Hepatocyte (in vitro differentiated cells): ENCODE data around the gene METTL18. TPM values are rescaled to one million over a fixed set of nuclear protein-coding genes. Genes with fewer than 3 reads are reported as not detected.

Experiments used
- DNase-seq: peaks from one replicate; pipeline ENCODE4 v3.0.0-alpha.2; 2016; ENCODE audit warnings: low spot score
- H2AFZ ChIP-seq: fragments of 200-600 bp; sonication (generic); 2 replicates; pipeline ENCODE4 v1.6.0; 2016; ENCODE audit warnings: antibody characterized with exemption, mild to moderate bottlenecking
- H3K27ac ChIP-seq: fragments of 200-600 bp; sonication (generic); 2 replicates; pipeline ENCODE4 v1.5.1; 2016; ENCODE audit warnings: mild to moderate bottlenecking
- H3K27me3 ChIP-seq: fragments of 200-600 bp; sonication (generic); 2 replicates; pipeline ENCODE4 v1.6.1; 2016
- H3K36me3 ChIP-seq: fragments of 200-600 bp; sonication (generic); replicated peaks from 2 replicates; pipeline ENCODE4 v1.5.1; 2016; ENCODE audit warnings: low read depth; ENCODE audit not compliant: insufficient read depth
- H3K4me1 ChIP-seq: fragments of 200-600 bp; sonication (generic); 2 replicates; pipeline ENCODE4 v1.5.1; 2016; ENCODE audit warnings: mild to moderate bottlenecking, moderate library complexity; ENCODE audit not compliant: insufficient read depth
- H3K4me2 ChIP-seq: fragments of 200-600 bp; sonication (generic); 2 replicates; pipeline ENCODE4 v1.6.0; 2016
- H3K4me3 ChIP-seq: fragments of 200-600 bp; sonication (generic); 2 replicates; pipeline ENCODE4 v1.5.1; 2016; ENCODE audit warnings: mild to moderate bottlenecking
- H3K79me2 ChIP-seq: fragments of 200-600 bp; sonication (generic); 2 replicates; pipeline ENCODE4 v1.6.0; 2017; ENCODE audit warnings: mild to moderate bottlenecking
- H3K9me2 ChIP-seq: fragments of 200-600 bp; sonication (generic); replicated peaks from 2 replicates; pipeline ENCODE4 v1.6.0; 2017; ENCODE audit warnings: mild to moderate bottlenecking; ENCODE audit not compliant: insufficient read depth
- H3K9me3 ChIP-seq: fragments of 200-600 bp; sonication (generic); 2 replicates; pipeline ENCODE4 v1.5.1; 2016; ENCODE audit warnings: low read depth, mild to moderate bottlenecking
- H4K20me1 ChIP-seq: fragments of 200-600 bp; sonication (generic); 2 replicates; pipeline ENCODE4 v1.6.0; 2016; ENCODE audit warnings: mild to moderate bottlenecking; ENCODE audit not compliant: insufficient read depth, poor library complexity, severe bottlenecking
- EZH2 ChIP-seq: fragments of 200-600 bp; sonication (generic); IDR thresholded peaks from 2 replicates; pipeline ENCODE4 v1.6.1; 2016; ENCODE audit warnings: antibody characterized with exemption, mild to moderate bottlenecking, borderline replicate concordance
- EZH2phosphoT487 ChIP-seq: fragments of 200-600 bp; sonication (generic); IDR thresholded peaks from one replicate; pipeline ENCODE4 v1.6.1; 2018; ENCODE audit warnings: antibody characterized with exemption, mild to moderate bottlenecking, low read depth, moderate library complexity; ENCODE audit not compliant: unreplicated experiment, severe bottlenecking
- WGBS: methylation state at CpG from one replicate; pipeline ENCODE4 v1.1.6; 2016; ENCODE audit warnings: low lambda C conversion rate; ENCODE audit errors: missing lambda C conversion rate; 5-methylcytosine and 5-hydroxymethylcytosine counted together
- polyA plus RNA-seq: library from polyadenylated mRNA; unstranded; fragments of >200 nt; fragmentation: Nextera tagmentation; extraction: Ambion mirVana; gene quantifications from 2 replicates; pipeline ENCODE4 v1.2.1, GENCODE V29; 2016
- total RNA-seq: library from RNA; depleted of rRNA; stranded (reverse); fragments of >200 nt; gene quantifications from 2 replicates; pipeline ENCODE4 v1.2.3, GENCODE V29; 2014
- TF ChIP-seq, protein P1 (sequence below): fragments of 200-600 bp; sonication (generic); IDR thresholded peaks from 2 replicates; pipeline ENCODE4 v1.5.1; 2016; ENCODE audit warnings: antibody characterized with exemption, mild to moderate bottlenecking; ENCODE audit not compliant: poor library complexity

Gene METTL18
- total and polyA plus RNA-seq, 2 experiments from 2014 or later, result 6.1 to 10.8 TPM

DNA sequence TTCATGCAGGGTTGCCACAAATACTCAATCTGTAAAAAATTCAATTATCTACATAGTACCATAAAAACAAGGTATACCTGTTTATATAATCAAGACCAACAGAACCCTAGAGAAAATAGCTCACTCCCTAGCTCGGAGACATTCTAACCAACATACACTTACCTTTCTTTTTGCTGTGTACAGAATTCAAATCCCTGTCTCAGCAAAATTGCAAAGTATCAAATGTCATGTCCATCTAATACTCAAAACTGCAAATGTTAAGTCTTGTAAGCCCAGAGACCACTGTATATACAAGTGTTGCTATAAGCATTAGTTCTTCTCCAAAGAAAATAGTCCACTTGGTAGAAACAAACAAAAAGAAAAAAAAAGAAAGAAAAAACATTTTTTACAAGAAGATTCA lies 44.7 kb downstream of the METTL18 start:
- no peak overlapping the region for H3K4me2 ChIP-seq
- H3K4me1 ChIP-seq, result no peaks in the 10 kb centered on the region
- 90% methylated on average over 1 of the region's 1 CpG for WGBS
- no peak overlapping the region for H2AFZ ChIP-seq
- H3K27ac ChIP-seq, result no peak overlapping the region
- H3K36me3 ChIP-seq, result no peaks in the 10 kb centered on the region
- no peaks in the 10 kb centered on the region for H3K27me3 ChIP-seq
- H3K4me3 ChIP-seq, result no peak overlapping the region
- TF ChIP-seq EZH2phosphoT487 (no peak), EZH2 (no peak)
- TF ChIP-seq, protein P1, sequence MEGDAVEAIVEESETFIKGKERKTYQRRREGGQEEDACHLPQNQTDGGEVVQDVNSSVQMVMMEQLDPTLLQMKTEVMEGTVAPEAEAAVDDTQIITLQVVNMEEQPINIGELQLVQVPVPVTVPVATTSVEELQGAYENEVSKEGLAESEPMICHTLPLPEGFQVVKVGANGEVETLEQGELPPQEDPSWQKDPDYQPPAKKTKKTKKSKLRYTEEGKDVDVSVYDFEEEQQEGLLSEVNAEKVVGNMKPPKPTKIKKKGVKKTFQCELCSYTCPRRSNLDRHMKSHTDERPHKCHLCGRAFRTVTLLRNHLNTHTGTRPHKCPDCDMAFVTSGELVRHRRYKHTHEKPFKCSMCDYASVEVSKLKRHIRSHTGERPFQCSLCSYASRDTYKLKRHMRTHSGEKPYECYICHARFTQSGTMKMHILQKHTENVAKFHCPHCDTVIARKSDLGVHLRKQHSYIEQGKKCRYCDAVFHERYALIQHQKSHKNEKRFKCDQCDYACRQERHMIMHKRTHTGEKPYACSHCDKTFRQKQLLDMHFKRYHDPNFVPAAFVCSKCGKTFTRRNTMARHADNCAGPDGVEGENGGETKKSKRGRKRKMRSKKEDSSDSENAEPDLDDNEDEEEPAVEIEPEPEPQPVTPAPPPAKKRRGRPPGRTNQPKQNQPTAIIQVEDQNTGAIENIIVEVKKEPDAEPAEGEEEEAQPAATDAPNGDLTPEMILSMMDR, result no peak
- H3K9me3 ChIP-seq, result no peaks in the 10 kb centered on the region
- H4K20me1 ChIP-seq, result no peaks in the 10 kb centered on the region
- DNase-seq, result no peak
- H3K79me2 ChIP-seq, result no peaks in the 10 kb centered on the region
- no peaks in the 10 kb centered on the region for H3K9me2 ChIP-seq

DNA sequence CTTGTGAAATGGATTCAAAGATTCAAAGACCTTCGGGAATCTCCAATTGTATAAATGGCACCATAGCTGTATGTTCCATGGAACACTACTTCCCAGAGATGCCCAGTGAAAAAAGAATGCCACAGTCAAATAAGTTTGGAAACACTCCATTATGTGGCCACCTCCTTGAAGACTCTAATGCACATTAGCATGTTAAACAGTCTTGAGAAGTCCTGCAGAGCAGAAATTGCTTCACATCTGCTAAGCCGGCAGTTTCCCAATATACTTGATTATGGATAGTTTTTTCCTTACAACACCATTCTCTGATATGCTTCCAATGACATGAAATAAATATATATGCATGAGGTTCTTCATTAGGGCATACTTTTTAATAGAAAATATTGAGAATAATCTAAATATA lies 48.2 kb downstream of the METTL18 start:
- Histone ChIP-seq H3K4me3 (no peak overlapping the region), H3K4me1 (no peaks in the 10 kb centered on the region), H4K20me1 (no peaks in the 10 kb centered on the region), H3K9me3 (no peaks in the 10 kb centered on the region), H3K27me3 (no peaks in the 10 kb centered on the region), H2AFZ (no peak overlapping the region), H3K9me2 (no peaks in the 10 kb centered on the region), H3K27ac (no peak overlapping the region), H3K36me3 (no peaks in the 10 kb centered on the region), H3K4me2 (no peak overlapping the region), H3K79me2 (no peaks in the 10 kb centered on the region)
- TF ChIP-seq EZH2 (no peak), EZH2phosphoT487 (no peak)
- TF ChIP-seq, protein P1, result no peak
- WGBS, result 87% methylated on average over 2 of the region's 2 CpGs
- no peak for DNase-seq

DNA sequence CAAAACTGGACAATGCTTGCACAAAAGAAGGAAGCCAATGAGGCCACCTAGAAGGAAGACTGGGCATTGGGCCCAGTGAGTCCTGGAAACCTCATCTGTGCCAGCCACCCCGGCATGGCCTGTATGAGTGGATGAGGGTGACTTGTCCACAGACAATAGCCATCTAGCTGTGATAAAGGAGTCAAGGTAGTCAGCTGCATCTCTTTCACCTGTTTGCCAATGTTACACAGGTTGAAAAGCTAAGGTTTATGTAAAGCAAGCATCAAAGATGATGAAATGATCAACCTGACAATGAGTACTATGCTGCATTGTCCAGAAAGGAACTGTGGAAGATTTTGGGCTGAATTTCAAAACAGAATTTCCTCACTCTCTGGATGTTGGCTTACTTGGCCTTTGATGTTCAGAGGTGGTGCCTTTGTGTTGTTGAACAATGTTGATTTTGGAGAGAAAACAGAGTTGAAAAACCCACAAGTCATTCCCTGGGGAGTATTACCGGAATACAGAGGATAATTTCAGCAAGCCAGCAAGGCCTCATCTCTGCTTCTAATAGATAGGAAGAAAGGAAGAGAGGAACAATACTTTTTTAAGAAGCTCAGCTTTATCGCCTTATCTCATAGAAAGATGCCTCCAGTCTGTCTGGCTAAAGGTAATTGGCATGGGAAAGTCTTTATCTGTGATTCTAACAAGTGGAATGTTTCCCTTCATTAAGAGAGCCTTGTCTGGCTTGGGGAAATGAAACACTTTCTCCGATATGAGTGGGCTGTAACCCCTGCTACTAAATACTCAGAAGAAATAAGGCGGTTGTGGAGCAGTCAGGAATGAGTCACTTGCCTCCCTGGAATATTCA lies 49.5 kb downstream of the METTL18 start:
- WGBS, result 51% methylated on average over 5 of the region's 5 CpGs
- Histone ChIP-seq H4K20me1 (no peaks in the 10 kb centered on the region), H3K4me3 (no peak overlapping the region), H3K27me3 (no peaks in the 10 kb centered on the region), H3K27ac (no peak overlapping the region), H3K9me2 (no peaks in the 10 kb centered on the region), H3K9me3 (no peaks in the 10 kb centered on the region), H3K36me3 (no peaks in the 10 kb centered on the region), H3K4me1 (no peaks in the 10 kb centered on the region), H3K4me2 (no peak overlapping the region), H3K79me2 (no peaks in the 10 kb centered on the region), H2AFZ (no peak overlapping the region)
- DNase-seq, result no peak
- TF ChIP-seq EZH2 (no peak), EZH2phosphoT487 (no peak)
- TF ChIP-seq, protein P1, result no peak

Other genes with a start within 250 kb of the METTL18 start
- gene F5, start 208.4 kb downstream of the METTL18 start, total RNA-seq, result 24.0 and 34.2 TPM in 2 replicates
- gene F5, start 208.4 kb downstream of the METTL18 start, polyA plus RNA-seq, result 20.4 and 21.5 TPM in 2 replicates
- 0.24 and 0.27 TPM in 2 replicates for gene SELP, start 164.8 kb downstream of the METTL18 start, total RNA-seq
- 0.34 TPM in 1 of 2 replicates, not detected in the other for gene SELP, start 164.8 kb downstream of the METTL18 start, polyA plus RNA-seq
- 0.96 and 1.5 TPM in 2 replicates for gene SELL, start 83.3 kb downstream of the METTL18 start, total RNA-seq
- gene SELL, start 83.3 kb downstream of the METTL18 start, polyA plus RNA-seq, result 1.1 and 2.2 TPM in 2 replicates
- 0.03 and 0.12 TPM in 2 replicates for gene SELE, start 60.8 kb downstream of the METTL18 start, total RNA-seq
- gene SELE, start 60.8 kb downstream of the METTL18 start, polyA plus RNA-seq, result not detected in 2 replicates
- 6.6 and 7.7 TPM in 2 replicates for gene SCYL3, start 99.0 kb upstream of the METTL18 start, total RNA-seq
- gene SCYL3, start 99.0 kb upstream of the METTL18 start, polyA plus RNA-seq, result 4.4 and 4.9 TPM in 2 replicates